HUES48 (cell line): Measurements from ENCODE around the gene DPH5.
"Not testable (repeated sequence)": the region's sequence is repeated elsewhere in the genome, so short reads cannot be mapped to it uniquely, and the experiment has no call there.

Experiments used
- H3K27ac ChIP-seq: one replicate; pipeline ENCODE4 v1.7.0; 2013; ENCODE audit warnings: low read depth, low read length, inconsistent platforms
- H3K27me3 ChIP-seq: 2 replicates; pipeline ENCODE4 v1.6.1; 2013; ENCODE audit warnings: mild to moderate bottlenecking, low read length; ENCODE audit not compliant: control insufficient read depth, insufficient read depth
- H3K36me3 ChIP-seq: 2 replicates; pipeline ENCODE4 v1.6.1; 2013; ENCODE audit warnings: low read length; ENCODE audit not compliant: control insufficient read depth, insufficient read depth
- H3K4me1 ChIP-seq: 2 replicates; pipeline ENCODE4 v1.6.1; 2013; ENCODE audit warnings: mild to moderate bottlenecking, low read length; ENCODE audit not compliant: control insufficient read depth, insufficient read depth
- H3K4me3 ChIP-seq: 2 replicates; pipeline ENCODE4 v1.5.1; 2013; ENCODE audit warnings: mild to moderate bottlenecking, low read depth, low read length
- H3K9ac ChIP-seq: 2 replicates; pipeline ENCODE4 v1.6.1; 2013; ENCODE audit warnings: mild to moderate bottlenecking, low read depth, low read length, moderate library complexity
- H3K9me3 ChIP-seq: 2 replicates; pipeline ENCODE4 v1.6.1; 2013; ENCODE audit warnings: low read length; ENCODE audit not compliant: control insufficient read depth, insufficient read depth

DPH5 gene

DNA sequence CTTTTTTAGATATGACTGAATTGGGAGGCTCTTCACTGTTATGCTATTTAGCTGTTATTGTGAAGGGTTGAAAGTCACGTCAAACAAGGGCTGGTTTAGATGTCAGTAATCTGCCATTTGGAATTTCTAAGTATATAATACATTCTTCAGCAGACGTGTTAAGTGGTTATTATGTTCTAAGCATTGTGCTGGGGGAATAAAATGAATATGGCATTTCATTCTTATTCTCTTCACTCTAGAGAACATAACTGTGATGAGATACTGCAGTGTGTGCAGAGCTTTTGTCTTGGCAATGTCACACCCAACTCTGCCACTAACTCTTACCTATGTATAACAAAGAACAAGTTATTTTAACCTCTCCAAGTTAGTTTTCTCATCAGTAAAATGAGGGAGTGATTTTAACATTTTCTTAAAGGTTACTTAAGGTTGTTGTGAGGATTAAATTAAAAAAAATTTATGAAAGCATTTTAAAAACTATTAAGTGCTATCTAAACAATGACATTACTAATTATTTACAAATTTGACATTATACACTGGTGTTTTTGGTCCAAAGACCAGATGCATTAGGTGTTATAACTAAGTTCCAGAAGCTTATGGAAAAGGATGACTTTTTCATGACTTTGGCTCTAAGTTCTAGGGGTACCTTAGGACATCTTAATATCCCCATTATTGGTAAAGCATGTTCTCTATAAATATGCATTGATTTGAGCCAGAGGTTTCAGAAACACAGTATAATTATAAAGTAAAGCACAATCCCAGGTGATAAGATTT, 71.4 kb downstream of the DPH5 start:
- H3K9ac ChIP-seq, result no peak overlapping the region
- peaks cover 50% of the 10 kb centered on the region for H3K4me1 ChIP-seq
- H3K4me3 ChIP-seq, result no peak overlapping the region
- H3K27me3 ChIP-seq, result no peaks in the 10 kb centered on the region
- H3K9me3 ChIP-seq, result no peaks in the 10 kb centered on the region
- peaks cover 7% of the 10 kb centered on the region; the same call in 1 of the 2 replicates for H3K36me3 ChIP-seq
- H3K27ac ChIP-seq, result no peak overlapping the region

DNA sequence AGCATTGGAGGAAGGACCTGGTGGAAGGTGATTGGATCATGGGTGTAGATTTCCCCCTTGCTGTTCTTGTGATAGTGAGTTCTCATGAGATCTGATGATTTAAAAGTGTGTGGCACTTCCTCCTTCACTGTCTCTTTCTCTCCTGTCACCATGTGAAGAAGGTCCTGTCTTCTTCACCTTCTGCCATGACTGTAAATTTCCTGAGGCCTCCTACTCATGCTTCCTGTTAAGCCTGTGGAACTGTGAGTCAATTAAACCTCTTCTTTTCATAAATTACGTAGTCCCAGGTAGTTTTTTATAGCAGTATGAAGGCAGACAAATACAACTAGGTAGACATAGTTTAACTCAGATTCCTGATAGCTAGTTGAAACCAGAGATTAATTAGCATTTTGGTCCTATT, 72.6 kb downstream of the DPH5 start:
- H3K4me3 ChIP-seq, H3K27me3 ChIP-seq, H3K9me3 ChIP-seq, H3K9ac ChIP-seq, H3K36me3 ChIP-seq: not testable (repeated sequence)
- H3K4me1 ChIP-seq, result peaks cover 56% of the 10 kb centered on the region
- peak overlapping the region; percentile 38 for H3K27ac ChIP-seq

DNA sequence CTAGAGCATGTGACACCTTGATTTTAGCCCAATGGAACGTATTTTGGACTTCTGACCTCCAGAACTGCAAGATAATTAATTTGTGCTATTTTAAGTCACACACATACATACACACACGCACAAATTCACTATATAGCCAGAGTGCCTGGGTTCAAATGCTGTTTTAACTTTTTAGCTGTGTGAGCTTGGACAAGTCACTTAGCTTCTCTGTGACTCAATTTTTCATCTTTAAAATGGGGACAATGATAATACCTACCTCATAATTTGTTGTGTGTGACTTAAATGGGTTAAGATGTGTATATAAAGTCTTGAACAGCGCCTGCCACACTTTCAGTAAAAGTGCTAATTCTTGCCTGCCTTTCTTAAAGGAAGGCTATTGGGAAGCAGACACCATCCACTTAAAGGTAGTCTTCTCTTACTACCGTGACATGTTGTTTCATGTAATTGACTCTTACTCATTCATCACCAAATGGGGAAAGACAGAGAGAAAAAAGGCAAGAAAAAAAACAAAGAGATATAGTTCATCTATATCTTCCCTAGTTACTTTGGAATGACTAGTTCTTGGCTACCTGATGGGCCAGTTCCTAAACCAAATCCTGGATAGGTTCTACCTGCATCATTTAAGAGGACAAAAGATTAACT, 73.4 kb downstream of the DPH5 start:
- Histone ChIP-seq H3K4me1 (peaks cover 56% of the 10 kb centered on the region), H3K36me3 (peaks cover 7% of the 10 kb centered on the region; the same call in 1 of the 2 replicates)

DNA sequence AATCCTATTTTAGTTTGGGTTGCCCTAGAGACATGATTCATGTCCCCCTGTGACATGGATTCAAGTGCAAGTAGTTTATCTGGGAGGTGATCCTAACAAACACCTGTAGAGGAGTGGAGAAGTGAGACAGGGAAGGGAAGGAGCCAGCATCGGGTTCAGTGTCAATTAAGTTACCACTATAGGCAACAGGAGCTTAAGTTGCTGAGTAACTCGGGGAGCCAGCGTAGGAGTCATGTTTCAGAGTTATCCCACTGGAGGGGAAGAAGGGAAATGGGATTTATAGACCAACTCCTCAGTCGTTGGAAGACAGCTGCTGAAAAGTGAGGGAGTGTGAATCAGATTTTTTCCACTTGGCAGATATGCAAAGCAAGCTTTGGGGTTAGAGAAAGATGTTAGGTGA, 74.8 kb downstream of the DPH5 start:
- no peak overlapping the region; the same call in 1 of the 2 replicates for H3K4me3 ChIP-seq
- H3K4me1 ChIP-seq, result peaks cover 56% of the 10 kb centered on the region
- H3K9ac ChIP-seq, result no peak overlapping the region
- H3K9me3 ChIP-seq, result no peaks in the 10 kb centered on the region; the same call in 1 of the 2 replicates
- H3K36me3 ChIP-seq, result peaks cover 7% of the 10 kb centered on the region; the same call in 1 of the 2 replicates
- H3K27ac ChIP-seq, result peak overlapping the region; percentile 53
- no peaks in the 10 kb centered on the region for H3K27me3 ChIP-seq

More for the DNA sequence above, 73.4 kb downstream of the DPH5 start:
- Histone ChIP-seq H3K9ac (no peak overlapping the region), H3K4me3 (no peak overlapping the region), H3K27me3 (no peaks in the 10 kb centered on the region), H3K9me3 (no peaks in the 10 kb centered on the region; the same call in 1 of the 2 replicates), H3K27ac (no peak overlapping the region)

DNA sequence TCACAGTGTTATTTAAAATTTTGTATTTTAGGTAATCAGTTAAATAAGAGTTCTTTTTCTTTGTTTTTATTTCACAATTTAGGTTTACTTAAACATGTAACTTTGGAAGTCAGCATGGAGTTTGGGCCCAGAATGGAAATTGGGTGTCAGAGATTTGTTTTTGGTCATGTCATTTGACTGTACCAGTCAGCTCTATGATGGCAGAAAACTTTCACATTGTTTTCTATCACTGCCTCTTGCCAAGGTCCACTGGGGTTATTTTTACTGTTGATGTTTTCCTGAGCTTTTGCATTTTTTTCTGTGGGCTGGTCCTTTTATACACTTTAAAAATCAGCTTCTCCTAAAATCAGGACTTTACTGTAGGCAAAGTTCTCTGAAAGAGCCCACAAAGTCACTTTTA, 75.2 kb downstream of the DPH5 start:
- Histone ChIP-seq H3K27me3 (no peaks in the 10 kb centered on the region), H3K9me3 (no peaks in the 10 kb centered on the region; the same call in 1 of the 2 replicates), H3K4me3 (no peak overlapping the region; the same call in 1 of the 2 replicates), H3K9ac (no peak overlapping the region), H3K27ac (peak overlapping the region; percentile 53), H3K4me1 (peaks cover 52% of the 10 kb centered on the region), H3K36me3 (peaks cover 7% of the 10 kb centered on the region; the same call in 1 of the 2 replicates)

DNA sequence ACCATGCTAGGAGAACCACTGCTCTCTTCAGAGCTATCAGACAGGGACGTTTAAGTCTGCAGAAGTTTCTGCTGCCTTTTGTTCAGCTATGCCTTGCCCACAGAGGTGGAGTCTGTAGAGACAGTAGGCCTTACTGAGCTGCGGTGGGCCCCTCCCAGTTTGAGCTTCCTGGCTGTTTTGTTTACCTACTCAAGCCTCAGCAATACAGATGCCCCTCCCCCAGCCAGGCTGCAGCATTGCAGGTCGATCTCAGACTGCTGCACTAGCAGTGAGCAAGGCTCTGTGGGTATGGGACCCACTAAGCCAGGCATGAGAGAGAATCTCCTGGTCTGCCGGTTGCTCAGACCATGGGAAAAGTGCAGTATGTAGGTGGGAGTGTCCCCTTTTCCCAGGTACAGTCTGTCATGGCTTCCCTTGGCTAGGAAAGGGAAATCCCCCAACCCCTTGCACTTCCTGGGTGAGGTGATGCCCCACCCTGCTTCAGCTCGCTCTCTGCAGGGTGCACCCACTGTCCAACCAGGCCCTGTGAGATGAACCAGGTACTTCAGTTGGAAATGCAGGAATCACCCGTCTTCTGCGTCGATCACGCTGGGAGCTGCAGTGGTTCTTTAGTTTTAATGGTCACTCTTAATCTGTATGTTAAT, 75.9 kb downstream of the DPH5 start:
- Histone ChIP-seq H3K4me3 (peak overlapping the region; percentile 47), H3K9ac (peak overlapping the region; percentile 18; the same call in 1 of the 2 replicates), H3K27ac (peak overlapping the region; percentile 73), H3K4me1 (peaks cover 50% of the 10 kb centered on the region)
- not testable (repeated sequence) for H3K36me3 ChIP-seq, H3K27me3 ChIP-seq, H3K9me3 ChIP-seq

DNA sequence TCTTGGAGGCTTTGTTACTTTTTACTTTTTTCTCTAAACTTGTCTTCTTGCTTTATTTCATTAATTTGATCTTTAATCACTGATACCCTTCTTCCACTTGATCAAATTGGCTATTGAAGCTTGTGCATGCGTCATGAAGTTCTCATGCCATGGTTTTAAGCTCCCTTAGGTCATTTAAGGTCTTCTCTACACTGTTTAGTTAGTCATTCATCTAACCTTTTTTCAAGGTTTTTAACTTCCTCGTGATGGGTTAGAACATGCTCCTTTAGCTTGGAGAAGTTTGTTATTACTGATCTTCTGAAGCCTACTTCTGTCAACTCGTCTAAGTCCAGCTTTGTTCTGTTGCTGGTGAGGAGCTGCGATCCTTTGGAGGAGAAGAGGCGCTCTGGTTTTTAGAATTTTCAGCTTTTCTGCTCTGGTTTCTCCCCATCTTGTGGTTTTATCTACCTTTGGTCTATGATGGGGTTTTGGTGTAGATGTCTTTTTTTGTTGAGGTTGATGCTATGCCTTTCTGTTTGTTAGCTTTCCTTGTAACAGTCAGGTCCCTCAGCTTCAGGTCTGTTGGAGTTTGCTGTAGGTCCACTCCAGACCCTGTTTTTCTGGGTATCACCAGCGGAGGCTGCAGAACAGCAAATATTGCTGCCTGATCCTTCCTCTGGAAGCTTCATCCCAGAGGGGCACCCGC, 76.7 kb downstream of the DPH5 start:
- H3K36me3 ChIP-seq, H3K9me3 ChIP-seq, H3K27me3 ChIP-seq, H3K9ac ChIP-seq: not testable (repeated sequence)
- Histone ChIP-seq H3K4me1 (peaks cover 43% of the 10 kb centered on the region), H3K27ac (peak overlapping the region; percentile 73), H3K4me3 (0 out of 2 replicates have a peak overlapping the region, but pooled peaks have one; percentile 47)

DNA sequence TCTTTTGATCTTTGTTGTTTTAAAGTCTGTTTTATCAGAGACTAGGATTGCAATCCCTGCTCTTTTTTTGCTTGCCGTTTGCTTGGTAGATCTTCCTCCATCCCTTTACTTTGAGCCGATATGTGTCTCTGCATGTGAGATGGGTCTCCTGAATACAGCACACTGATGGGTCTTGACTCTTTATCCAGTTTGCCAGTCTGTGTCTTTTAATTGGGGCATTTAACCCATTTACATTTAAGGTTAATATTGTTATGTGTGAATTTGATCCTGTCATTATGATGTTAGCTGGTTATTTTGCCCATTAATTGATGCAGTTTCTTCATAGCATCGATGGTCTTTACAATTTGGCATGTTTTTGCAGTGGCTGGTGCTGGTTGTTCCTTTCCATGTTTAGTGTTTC, 77.8 kb downstream of the DPH5 start:
- not testable (repeated sequence) for H3K4me3 ChIP-seq, H3K9ac ChIP-seq, H3K36me3 ChIP-seq, H3K9me3 ChIP-seq, H3K27me3 ChIP-seq, H3K27ac ChIP-seq
- H3K4me1 ChIP-seq, result peaks cover 32% of the 10 kb centered on the region

DNA sequence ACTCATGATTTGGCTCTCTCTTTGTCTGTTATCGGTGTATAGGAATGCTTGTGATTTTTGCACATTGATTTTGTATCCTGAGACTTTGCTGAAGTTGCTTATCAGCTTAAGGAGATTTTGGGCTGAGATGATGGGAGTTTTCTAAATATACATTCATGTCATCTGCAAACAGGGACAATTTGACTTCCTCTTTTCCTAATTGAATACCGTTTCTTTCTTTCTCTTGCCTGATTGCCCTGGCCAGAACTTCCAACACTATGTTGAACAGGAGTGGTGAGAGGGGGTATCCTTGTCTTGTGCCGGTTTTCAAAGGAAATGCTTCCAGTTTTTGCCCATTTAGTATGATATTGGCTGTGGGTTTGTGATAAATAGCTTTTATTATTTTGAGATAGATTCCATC, 79.5 kb downstream of the DPH5 start:
- H3K4me1 ChIP-seq, result peaks cover 24% of the 10 kb centered on the region
- H3K27ac ChIP-seq, H3K9ac ChIP-seq, H3K27me3 ChIP-seq, H3K36me3 ChIP-seq, H3K9me3 ChIP-seq, H3K4me3 ChIP-seq: not testable (repeated sequence)

DNA sequence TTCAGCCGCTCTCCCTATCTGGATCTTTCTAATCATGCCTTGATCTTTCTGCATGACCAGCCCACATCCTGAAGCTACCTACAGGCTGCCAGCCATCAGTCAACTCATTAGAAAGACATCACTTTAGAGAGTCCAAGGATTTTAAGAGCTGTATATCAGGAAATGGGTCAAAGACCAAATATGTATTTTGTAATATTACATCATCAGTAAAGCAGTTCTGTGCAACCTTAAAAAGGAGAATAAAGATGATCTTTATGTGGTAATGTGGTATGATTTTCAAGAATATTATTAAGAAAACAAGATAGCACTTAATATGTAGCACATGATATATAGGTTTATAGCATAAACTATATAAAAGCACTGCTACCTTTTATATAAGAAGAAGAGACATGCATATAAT, 82.1 kb downstream of the DPH5 start:
- no peak overlapping the region for H3K4me3 ChIP-seq
- H3K36me3 ChIP-seq, result peaks cover 4% of the 10 kb centered on the region; the same call in 1 of the 2 replicates
- no peak overlapping the region for H3K27ac ChIP-seq

More for the DNA sequence above, 82.1 kb downstream of the DPH5 start:
- Histone ChIP-seq H3K9ac (no peak overlapping the region), H3K27me3 (no peaks in the 10 kb centered on the region), H3K9me3 (no peaks in the 10 kb centered on the region; the same call in 1 of the 2 replicates), H3K4me1 (no peaks in the 10 kb centered on the region)
